ENCODE results near the gene GUK1. TPM values are rescaled to one million over a fixed set of nuclear protein-coding genes. Genes with fewer than 3 reads are reported as not detected.

Gene GUK1
- total RNA-seq, 1 donor = 278 TPM

- H3K27me3 ChIP-seq (ENCODE audit: insufficient read depth, low read length) = no peaks in the 10 kb centered on the region
- H3K36me3 ChIP-seq (ENCODE audit: insufficient read depth, low read length) = peaks cover 4% of the 10 kb centered on the region
- no peak overlapping the region for H2AFZ ChIP-seq (ENCODE audit: low read length)
- H3K9me3 ChIP-seq (ENCODE audit: low read depth, low read length) = no peaks in the 10 kb centered on the region
- DNase-seq (ENCODE audit: insufficient read length, low spot score, missing footprints) = peak; percentile 90
- no peak for TF ChIP-seq CTCF (IDR thresholded peaks at IDR 0.05; ENCODE audit: extremely low read depth, low read depth, low read length)
- H4K20me1 ChIP-seq (ENCODE audit: insufficient read depth, low read length) = peaks cover 45% of the 10 kb centered on the region
- H3K79me2 ChIP-seq (ENCODE audit: insufficient read depth, low read length) = peaks cover 57% of the 10 kb centered on the region
- H3K4me2 ChIP-seq (ENCODE audit: insufficient read depth, low read length) = no peak overlapping the region
- peaks cover 19% of the 10 kb centered on the region for H3K4me1 ChIP-seq (ENCODE audit: insufficient read depth, low read length)
- H3K27ac ChIP-seq (ENCODE audit: low read depth, low read length) = peak overlapping the region; percentile 37
- H3K4me3 ChIP-seq (ENCODE audit: insufficient read depth, low read length) = no peak overlapping the region
These were observed 10.0 kb downstream of the GUK1 start for GRCh38 chr1:228150120-228150460.

- no peak overlapping the region for H3K4me3 ChIP-seq (ENCODE audit: insufficient read depth, low read length)
- H3K36me3 ChIP-seq (ENCODE audit: insufficient read depth, low read length) = peaks cover 4% of the 10 kb centered on the region
- no peak for TF ChIP-seq CTCF (IDR thresholded peaks at IDR 0.05; ENCODE audit: extremely low read depth, low read depth, low read length)
- peaks cover 19% of the 10 kb centered on the region for H3K4me1 ChIP-seq (ENCODE audit: insufficient read depth, low read length)
- DNase-seq (ENCODE audit: insufficient read length, low spot score, missing footprints) = peak; percentile 99
- no peak overlapping the region for H2AFZ ChIP-seq (ENCODE audit: low read length)
- no peaks in the 10 kb centered on the region for H3K27me3 ChIP-seq (ENCODE audit: insufficient read depth, low read length)
- peaks cover 52% of the 10 kb centered on the region for H3K79me2 ChIP-seq (ENCODE audit: insufficient read depth, low read length)
- H3K4me2 ChIP-seq (ENCODE audit: insufficient read depth, low read length) = peak overlapping the region; percentile 4
- peak overlapping the region; percentile 37 for H3K27ac ChIP-seq (ENCODE audit: low read depth, low read length)
- H3K9me3 ChIP-seq (ENCODE audit: low read depth, low read length) = no peaks in the 10 kb centered on the region
- peaks cover 44% of the 10 kb centered on the region for H4K20me1 ChIP-seq (ENCODE audit: insufficient read depth, low read length)
These were observed 10.5 kb downstream of the GUK1 start for GRCh38 chr1:228150461-228151179.

GRCh38 chr1:228151180-228151925 lies 11.3 kb downstream of the GUK1 start:
- TF ChIP-seq CTCF (IDR thresholded peaks at IDR 0.05; ENCODE audit: extremely low read depth, low read depth, low read length) = no peak
- Histone ChIP-seq H3K4me1 (ENCODE audit: insufficient read depth, low read length) (peaks cover 19% of the 10 kb centered on the region), H3K4me2 (ENCODE audit: insufficient read depth, low read length) (peak overlapping the region; percentile 4)

More at GRCh38 chr1:228151180-228151925, 11.3 kb downstream of the GUK1 start:
- Histone ChIP-seq H3K4me3 (ENCODE audit: insufficient read depth, low read length) (no peak overlapping the region), H3K79me2 (ENCODE audit: insufficient read depth, low read length) (peaks cover 45% of the 10 kb centered on the region), H2AFZ (ENCODE audit: low read length) (no peak overlapping the region), H3K9me3 (ENCODE audit: low read depth, low read length) (no peaks in the 10 kb centered on the region), H3K36me3 (ENCODE audit: insufficient read depth, low read length) (peaks cover 4% of the 10 kb centered on the region), H3K27ac (ENCODE audit: low read depth, low read length) (peak overlapping the region; percentile 10), H4K20me1 (ENCODE audit: insufficient read depth, low read length) (peaks cover 44% of the 10 kb centered on the region), H3K27me3 (ENCODE audit: insufficient read depth, low read length) (no peaks in the 10 kb centered on the region)
- peak; percentile 69 for DNase-seq (ENCODE audit: insufficient read length, low spot score, missing footprints)
